Glutamatergic neuron (in vitro differentiated cells): Measurements from ENCODE around the gene PHACTR3. TPM values are rescaled to one million over a fixed set of nuclear protein-coding genes. Genes with fewer than 3 reads are reported as not detected.

Source experiments
- DNase-seq: peaks from one replicate; pipeline ENCODE4 v3.0.0; 2022
- H3K27ac Mint-ChIP-seq: one replicate; pipeline ENCODE4 v1.8.0; 2020; ENCODE audit warnings: mild to moderate bottlenecking, mixed read lengths, inconsistent platforms; ENCODE audit not compliant: unreplicated experiment
- H3K27me3 Mint-ChIP-seq: one replicate; pipeline ENCODE4 v1.8.0; 2020; ENCODE audit warnings: mild to moderate bottlenecking, moderate library complexity, mixed read lengths, inconsistent platforms; ENCODE audit not compliant: unreplicated experiment
- H3K36me3 Mint-ChIP-seq: one replicate; pipeline ENCODE4 v1.8.0; 2020; ENCODE audit warnings: mild to moderate bottlenecking, mixed read lengths, inconsistent platforms; ENCODE audit not compliant: unreplicated experiment
- H3K4me1 Mint-ChIP-seq: one replicate; pipeline ENCODE4 v1.8.0; 2020; ENCODE audit warnings: mild to moderate bottlenecking, low read depth, mixed read lengths, inconsistent platforms; ENCODE audit not compliant: unreplicated experiment
- H3K4me3 Mint-ChIP-seq: one replicate; pipeline ENCODE4 v1.8.0; 2020; ENCODE audit warnings: mild to moderate bottlenecking, mixed read lengths, inconsistent platforms; ENCODE audit not compliant: unreplicated experiment
- H3K9me3 Mint-ChIP-seq: one replicate; pipeline ENCODE4 v1.8.0; 2020; ENCODE audit warnings: mild to moderate bottlenecking, moderate library complexity, mixed read lengths, inconsistent platforms; ENCODE audit not compliant: unreplicated experiment
- CTCF ChIP-seq: fragments of 200-600 bp; sonication (generic); IDR thresholded peaks from one replicate; pipeline ENCODE4 v1.5.0; 2021; ENCODE audit not compliant: partially characterized antibody, unreplicated experiment
- total RNA-seq: library from RNA; stranded (reverse); fragmentation: NEBNext Ultra II Directional; extraction: Animal tissue kit (Norgen Biotek cat#: 25700); gene quantifications from one replicate; pipeline ENCODE4 v1.2.1, GENCODE V29; 2021; ENCODE audit not compliant: unreplicated experiment

The PHACTR3 gene
- total RNA-seq, 1 donor from 2014 or later = 37.0 TPM

DNA sequence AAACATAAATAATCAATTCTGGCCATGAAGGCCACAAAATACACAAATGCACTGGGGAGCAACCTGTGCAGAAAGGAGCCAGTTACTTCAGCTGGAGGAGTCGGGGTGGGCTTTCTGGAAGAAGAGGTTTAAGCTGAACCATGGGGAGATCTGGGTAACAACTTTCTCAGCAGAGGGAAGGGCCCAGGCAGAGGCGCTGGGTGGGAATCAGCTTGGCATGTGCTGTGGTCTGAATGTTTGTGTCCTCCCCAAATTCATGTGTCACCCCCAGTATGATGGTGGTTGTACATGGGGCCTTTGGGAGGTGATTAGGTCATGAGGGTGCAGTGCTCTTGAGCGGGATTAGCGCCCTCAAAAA lies 221.2 kb downstream of the PHACTR3 start:
- no peak overlapping the region for H3K4me3 Mint-ChIP-seq
- no peak for DNase-seq
- no peak for TF ChIP-seq CTCF
- peaks cover 10% of the 10 kb centered on the region for H3K9me3 Mint-ChIP-seq
- H3K27ac Mint-ChIP-seq = no peak overlapping the region
- peaks cover 19% of the 10 kb centered on the region for H3K27me3 Mint-ChIP-seq
- H3K36me3 Mint-ChIP-seq = peaks cover 5% of the 10 kb centered on the region
- peaks cover 33% of the 10 kb centered on the region for H3K4me1 Mint-ChIP-seq

DNA sequence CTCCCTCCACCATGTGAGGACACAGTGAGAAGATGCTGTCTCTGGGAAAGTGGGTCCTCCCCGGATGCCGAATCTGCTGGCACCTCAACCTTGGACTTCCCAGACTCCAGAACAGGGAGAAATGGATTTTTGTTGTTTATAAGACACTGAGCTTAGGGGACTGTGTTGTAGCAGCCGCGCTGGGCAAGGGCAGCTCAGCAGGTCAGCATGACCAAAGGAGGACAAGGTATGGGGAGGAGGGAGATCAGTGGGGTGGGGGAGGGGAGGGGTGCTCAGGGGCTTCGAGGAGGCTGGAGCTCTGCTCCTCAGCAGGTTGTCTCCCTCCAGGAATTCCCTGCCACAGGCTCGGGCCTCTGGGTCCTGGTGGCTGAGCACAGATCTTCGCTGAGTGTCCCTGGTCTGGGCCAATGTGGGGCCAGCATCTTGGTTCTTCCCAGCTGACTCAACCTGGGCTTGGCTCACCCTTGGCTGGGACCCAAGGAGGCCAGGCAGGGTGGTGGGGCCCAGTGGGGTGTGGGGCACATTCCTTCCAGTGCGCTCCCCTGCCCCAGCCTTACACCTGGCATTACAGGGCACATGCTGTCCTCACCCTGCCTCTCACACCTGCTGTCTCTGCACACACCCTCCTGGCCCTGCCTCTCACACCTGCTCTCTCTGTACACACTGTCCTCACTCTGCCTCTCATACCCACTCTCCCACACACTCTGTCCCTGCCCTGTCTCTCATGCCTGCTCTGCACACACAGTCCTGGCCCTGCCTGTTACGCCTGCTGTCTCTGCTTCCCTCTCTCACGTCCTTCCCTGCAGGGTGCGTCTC lies 221.8 kb downstream of the PHACTR3 start:
- peaks cover 19% of the 10 kb centered on the region for H3K27me3 Mint-ChIP-seq
- no peak for TF ChIP-seq CTCF
- H3K36me3 Mint-ChIP-seq = peaks cover 5% of the 10 kb centered on the region
- DNase-seq = no peak
- peaks cover 10% of the 10 kb centered on the region for H3K9me3 Mint-ChIP-seq
- H3K4me3 Mint-ChIP-seq = no peak overlapping the region
- no peak overlapping the region for H3K27ac Mint-ChIP-seq
- H3K4me1 Mint-ChIP-seq = peaks cover 32% of the 10 kb centered on the region

DNA sequence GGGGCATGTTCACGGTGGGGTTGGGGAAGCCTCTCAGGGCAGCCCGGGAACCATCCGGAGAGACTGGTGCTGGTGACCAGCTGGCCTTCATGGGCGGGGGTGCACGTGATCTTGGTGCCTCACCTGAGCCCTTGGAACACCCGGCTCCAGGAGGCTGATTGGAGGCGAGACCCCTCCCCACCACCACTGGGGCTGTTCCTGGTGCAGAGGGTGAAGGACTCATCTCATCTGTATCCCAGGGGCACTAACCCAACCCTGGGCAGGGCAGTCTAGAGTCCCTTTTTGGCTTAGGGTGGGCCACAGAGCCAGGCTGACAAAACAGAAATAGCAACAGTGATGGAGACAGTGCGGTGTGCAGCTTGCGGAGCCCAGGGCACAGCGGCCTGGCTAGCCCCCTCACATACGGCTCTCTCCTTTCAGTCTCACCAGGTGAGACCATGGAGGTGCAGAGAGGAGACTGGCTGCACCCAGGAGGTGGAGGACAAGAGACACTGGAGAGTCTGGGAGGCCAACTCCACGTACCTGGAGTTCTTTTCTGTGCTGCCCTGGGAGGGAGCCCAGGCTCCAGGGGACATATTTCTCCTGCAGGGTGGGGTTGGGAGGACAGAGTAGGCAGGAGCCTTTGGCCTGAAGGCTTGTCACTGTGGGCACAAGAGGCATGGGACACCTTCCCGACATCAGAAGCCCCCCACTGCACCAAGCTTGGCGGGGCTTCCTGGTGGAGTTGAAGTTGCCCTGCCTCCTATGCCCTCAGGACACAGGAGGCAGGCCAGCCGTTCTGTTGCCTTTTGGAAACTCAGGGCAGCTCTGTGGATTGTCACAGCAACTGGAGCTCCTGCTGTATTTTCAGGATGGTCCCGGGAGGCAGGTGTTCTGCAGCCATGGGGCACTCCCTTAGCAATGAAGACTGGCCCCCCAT lies 223.1 kb downstream of the PHACTR3 start:
- Mint-ChIP-seq H3K27ac (no peak overlapping the region), H3K27me3 (peaks cover 19% of the 10 kb centered on the region)
- no peak for TF ChIP-seq CTCF

DNA sequence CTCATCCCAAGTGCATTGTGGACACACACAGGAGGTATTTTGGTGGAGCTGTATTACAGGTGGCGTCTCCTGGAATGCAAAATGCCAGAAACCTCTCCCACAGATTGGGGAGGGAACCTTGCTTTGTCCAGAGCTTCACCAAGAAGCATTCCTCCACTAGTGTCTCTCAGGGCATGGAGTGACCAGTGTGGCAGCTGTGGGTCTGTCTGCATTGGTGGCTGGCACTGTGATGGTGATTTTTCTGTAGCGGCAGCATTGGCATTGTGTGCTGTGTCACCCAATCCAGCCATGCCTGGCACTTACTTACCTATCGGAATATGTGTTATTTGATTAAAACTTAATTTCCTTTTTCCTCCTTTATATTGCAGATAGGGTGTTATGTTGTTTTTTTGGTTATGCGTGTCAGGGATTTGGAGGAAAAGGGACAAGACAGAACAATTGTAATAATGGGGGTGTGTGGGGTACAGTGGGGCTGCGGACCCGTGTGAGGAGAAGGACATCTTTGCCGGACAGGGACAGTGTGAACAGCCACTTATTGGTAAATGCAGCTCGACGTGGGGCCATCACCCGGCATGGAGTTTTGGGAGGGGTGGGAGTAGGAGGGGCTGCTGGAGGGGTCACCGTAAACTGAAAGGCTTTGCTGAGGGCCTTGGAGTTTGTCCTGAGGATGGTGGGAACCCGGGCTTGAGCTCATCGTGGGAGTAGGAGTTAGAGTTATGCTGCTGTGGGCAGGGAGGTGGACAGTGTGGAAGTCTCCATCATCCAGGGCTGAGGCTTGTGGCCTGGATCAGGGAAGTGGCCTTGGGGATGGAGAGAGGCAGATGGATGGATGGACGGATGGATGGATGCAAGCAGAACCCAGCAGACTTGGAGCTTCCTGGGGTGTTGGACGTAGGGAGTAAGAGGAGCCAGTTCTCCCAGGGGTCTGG lies 224.0 kb downstream of the PHACTR3 start:
- Mint-ChIP-seq H3K27me3 (peaks cover 17% of the 10 kb centered on the region), H3K4me1 (peaks cover 32% of the 10 kb centered on the region), H3K4me3 (peak overlapping the region; percentile 39), H3K27ac (peak overlapping the region; percentile 30), H3K9me3 (peaks cover 10% of the 10 kb centered on the region), H3K36me3 (peaks cover 5% of the 10 kb centered on the region)
- no peak for DNase-seq
- no peak for TF ChIP-seq CTCF

More for the DNA sequence above, 223.1 kb downstream of the PHACTR3 start:
- peaks cover 33% of the 10 kb centered on the region for H3K4me1 Mint-ChIP-seq
- H3K36me3 Mint-ChIP-seq = peaks cover 5% of the 10 kb centered on the region
- DNase-seq = no peak
- H3K4me3 Mint-ChIP-seq = no peak overlapping the region
- peaks cover 10% of the 10 kb centered on the region for H3K9me3 Mint-ChIP-seq
